Ascending aorta (tissue), 2 donors: Measurements from ENCODE around the gene NFAM1. TPM values are rescaled to one million over a fixed set of nuclear protein-coding genes. Genes with fewer than 3 reads are reported as not detected.

Source experiments
- DNase-seq, 2 donors: peaks; one replicate each; pipeline ENCODE4 v3.0.0-alpha.2; 2019; ENCODE audit warnings: low spot score in 2 of 2
- H3K27ac ChIP-seq, 2 donors: fragments of 200-600 bp; sonication (generic); one replicate each; pipeline ENCODE4 v1.5.1; 2016 to 2017; ENCODE audit warnings: mild to moderate bottlenecking in 1 of 2
- H3K27me3 ChIP-seq: fragments of 200-600 bp; sonication (generic); one replicate; pipeline ENCODE4 v1.5.1; 2017
- H3K36me3 ChIP-seq, 2 donors: fragments of 200-600 bp; sonication (generic); one replicate each; pipeline ENCODE4 v1.5.1; 2016
- H3K4me1 ChIP-seq, 2 donors: fragments of 200-600 bp; sonication (generic); one replicate each; pipeline ENCODE4 v1.5.1; 2016 to 2017; ENCODE audit warnings: mild to moderate bottlenecking in 1 of 2
- H3K4me3 ChIP-seq, 2 donors: fragments of 200-600 bp; sonication (generic); one replicate each; pipeline ENCODE4 v1.5.1; 2016 to 2017; ENCODE audit warnings: mild to moderate bottlenecking in 1 of 2
- H3K9me3 ChIP-seq, 2 donors: fragments of 200-600 bp; sonication (generic); one replicate each; pipeline ENCODE4 v1.5.1; 2016
- CTCF ChIP-seq, 3 experiments: fragments of 200-600 bp in 2 of 3; fragments of 450-650 bp in 1 of 3; sonication (generic) in 2 of 3; IDR thresholded peaks; one replicate each; pipeline ENCODE4 v1.5.1; 2016 to 2019; ENCODE audit warnings: antibody characterized with exemption in 3 of 3, mild to moderate bottlenecking in 1 of 3, moderate library complexity in 1 of 3
- intact Hi-C: fragments of 100-400 bp; cut with DNase I; formaldehyde crosslinking; loops from one replicate; pipeline ENCODE4 v1.15.1; 2023
- total RNA-seq: library from RNA; depleted of rRNA; stranded (reverse); fragments of >200 nt; gene quantifications from one replicate; pipeline ENCODE4 v1.1.0, GENCODE V29; 2016

Gene NFAM1
- total RNA-seq, 1 donor from 2014 or later: 1.5 TPM

GRCh38 chr22:42353883-42354727, 78.1 kb downstream of the NFAM1 start:
- TF ChIP-seq CTCF (IDR thresholded peaks at IDR 0.05): no peak
- Histone ChIP-seq H3K27ac (no peak overlapping the region), H3K9me3 (no peaks in the 10 kb centered on the region), H3K36me3 (no peaks in the 10 kb centered on the region), H3K27me3 (no peaks in the 10 kb centered on the region), H3K4me3 (no peak overlapping the region), H3K4me1 (no peaks in the 10 kb centered on the region)
- no peak for DNase-seq
- intact Hi-C loops: no loop called here

- H3K9me3 ChIP-seq: no peaks in the 10 kb centered on the region
- no peak for DNase-seq
- no peaks in the 10 kb centered on the region for H3K4me1 ChIP-seq
- no peaks in the 10 kb centered on the region for H3K27me3 ChIP-seq
- H3K4me3 ChIP-seq: no peak overlapping the region
- H3K36me3 ChIP-seq: no peaks in the 10 kb centered on the region
- H3K27ac ChIP-seq: no peak overlapping the region
- intact Hi-C loops: no loop called here
- TF ChIP-seq CTCF (IDR thresholded peaks at IDR 0.05): no peak
These were observed 81.8 kb downstream of the NFAM1 start for GRCh38 chr22:42350373-42350772.

GRCh38 chr22:42347281-42347824, 84.8 kb downstream of the NFAM1 start:
- Histone ChIP-seq H3K36me3 (no peaks in the 10 kb centered on the region), H3K9me3 (no peaks in the 10 kb centered on the region), H3K27ac (no peak overlapping the region), H3K27me3 (no peaks in the 10 kb centered on the region), H3K4me3 (no peak overlapping the region), H3K4me1 (peaks cover 0 to 6% of the 10 kb centered on the region in 2 donors)
- no peak for DNase-seq
- TF ChIP-seq CTCF (IDR thresholded peaks at IDR 0.05): no peak
- intact Hi-C loops: no loop called here

- DNase-seq: no peak
- intact Hi-C loops: no loop called here
- Histone ChIP-seq H3K27ac (no peak overlapping the region), H3K9me3 (no peaks in the 10 kb centered on the region), H3K27me3 (no peaks in the 10 kb centered on the region), H3K36me3 (no peaks in the 10 kb centered on the region), H3K4me1 (peaks cover 0 to 6% of the 10 kb centered on the region in 2 donors), H3K4me3 (no peak overlapping the region)
- no peak for TF ChIP-seq CTCF (IDR thresholded peaks at IDR 0.05)
These were observed 85.5 kb downstream of the NFAM1 start for GRCh38 chr22:42346722-42347121.

- intact Hi-C loops: no loop called here
These were observed 86.7 kb downstream of the NFAM1 start for GRCh38 chr22:42345458-42345857.

More at GRCh38 chr22:42345458-42345857, 86.7 kb downstream of the NFAM1 start:
- Histone ChIP-seq H3K4me1 (peaks cover 0 to 6% of the 10 kb centered on the region in 2 donors), H3K27ac (no peak overlapping the region), H3K4me3 (no peak overlapping the region), H3K27me3 (no peaks in the 10 kb centered on the region), H3K36me3 (no peaks in the 10 kb centered on the region), H3K9me3 (no peaks in the 10 kb centered on the region)
- no peak for DNase-seq
- no peak for TF ChIP-seq CTCF (IDR thresholded peaks at IDR 0.05)
